Measurements from ENCODE around the gene SLC25A21. TPM values are rescaled to one million over a fixed set of nuclear protein-coding genes. Genes with fewer than 3 reads are reported as not detected.
A peak's percentile ranks its signal among the peaks of the same experiment; 100 is the strongest.

Gene SLC25A21
- total and polyA plus RNA-seq, 2 of the 13 experiments (the other 11 are each of a cell fraction or from before 2014, with no cell fraction given) = 1.9 to 2.9 TPM

GRCh38 chr14:37197421-37198272 lies 25.2 kb upstream of the SLC25A21 start, which contains the start of gene MIPOL1 (continued):
- TF ChIP-seq, protein P1, sequence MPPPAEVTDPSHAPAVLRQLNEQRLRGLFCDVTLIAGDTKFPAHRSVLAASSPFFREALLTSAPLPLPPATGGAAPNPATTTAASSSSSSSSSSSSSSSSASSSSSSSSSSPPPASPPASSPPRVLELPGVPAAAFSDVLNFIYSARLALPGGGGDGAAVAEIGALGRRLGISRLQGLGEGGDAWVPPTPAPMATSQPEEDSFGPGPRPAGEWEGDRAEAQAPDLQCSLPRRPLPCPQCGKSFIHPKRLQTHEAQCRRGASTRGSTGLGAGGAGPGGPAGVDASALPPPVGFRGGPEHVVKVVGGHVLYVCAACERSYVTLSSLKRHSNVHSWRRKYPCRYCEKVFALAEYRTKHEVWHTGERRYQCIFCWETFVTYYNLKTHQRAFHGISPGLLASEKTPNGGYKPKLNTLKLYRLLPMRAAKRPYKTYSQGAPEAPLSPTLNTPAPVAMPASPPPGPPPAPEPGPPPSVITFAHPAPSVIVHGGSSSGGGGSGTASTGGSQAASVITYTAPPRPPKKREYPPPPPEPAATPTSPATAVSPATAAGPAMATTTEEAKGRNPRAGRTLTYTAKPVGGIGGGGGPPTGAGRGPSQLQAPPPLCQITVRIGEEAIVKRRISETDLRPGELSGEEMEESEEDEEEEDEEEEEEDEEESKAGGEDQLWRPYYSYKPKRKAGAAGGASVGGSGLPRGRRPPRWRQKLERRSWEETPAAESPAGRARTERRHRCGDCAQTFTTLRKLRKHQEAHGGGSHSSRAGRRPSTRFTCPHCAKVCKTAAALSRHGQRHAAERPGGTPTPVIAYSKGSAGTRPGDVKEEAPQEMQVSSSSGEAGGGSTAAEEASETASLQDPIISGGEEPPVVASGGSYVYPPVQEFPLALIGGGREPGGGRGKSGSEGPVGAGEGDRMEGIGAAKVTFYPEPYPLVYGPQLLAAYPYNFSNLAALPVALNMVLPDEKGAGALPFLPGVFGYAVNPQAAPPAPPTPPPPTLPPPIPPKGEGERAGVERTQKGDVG (CRISPR knock-in tag; IDR thresholded peaks at IDR 0.05; ENCODE audit: borderline replicate concordance) = no peak
- TF ChIP-seq REXO4 (CRISPR knock-in tag; IDR thresholded peaks at IDR 0.05; ENCODE audit: borderline replicate concordance) (no peak), SETDB1 (CRISPR knock-in tag; IDR thresholded peaks at IDR 0.05; ENCODE audit: borderline replicate concordance) (no peak), ZNF724P (CRISPR knock-in tag; IDR thresholded peaks at IDR 0.05; ENCODE audit: borderline replicate concordance) (peak; percentile 94), JARID2 (CRISPR knock-in tag; IDR thresholded peaks at IDR 0.05; ENCODE audit: insufficient replicate concordance) (peak; percentile 61), CC2D1A (CRISPR knock-in tag; IDR thresholded peaks at IDR 0.05) (no peak; the same call in 1 of the 2 replicates), FOXP4 (CRISPR knock-in tag; IDR thresholded peaks at IDR 0.05) (peak; percentile 13; the same call in 1 of the 2 replicates), ZNF75D (CRISPR knock-in tag; IDR thresholded peaks at IDR 0.05; ENCODE audit: borderline replicate concordance) (no peak), ZNF556 (CRISPR knock-in tag; IDR thresholded peaks at IDR 0.05; ENCODE audit: borderline replicate concordance) (peak; percentile 84; the same call in 1 of the 2 replicates), ZNF563 (CRISPR knock-in tag; IDR thresholded peaks at IDR 0.05) (peak; percentile 100), ZNF768 (CRISPR knock-in tag; IDR thresholded peaks at IDR 0.05) (peak; percentile 87), MED13 (CRISPR knock-in tag; IDR thresholded peaks at IDR 0.05) (peak; percentile 75; the same call in 1 of the 2 replicates), ZNF558 (CRISPR knock-in tag; IDR thresholded peaks at IDR 0.05; ENCODE audit: borderline replicate concordance) (peak; percentile 98; the same call in 1 of the 2 replicates)
- TF ChIP-seq, protein P2, sequence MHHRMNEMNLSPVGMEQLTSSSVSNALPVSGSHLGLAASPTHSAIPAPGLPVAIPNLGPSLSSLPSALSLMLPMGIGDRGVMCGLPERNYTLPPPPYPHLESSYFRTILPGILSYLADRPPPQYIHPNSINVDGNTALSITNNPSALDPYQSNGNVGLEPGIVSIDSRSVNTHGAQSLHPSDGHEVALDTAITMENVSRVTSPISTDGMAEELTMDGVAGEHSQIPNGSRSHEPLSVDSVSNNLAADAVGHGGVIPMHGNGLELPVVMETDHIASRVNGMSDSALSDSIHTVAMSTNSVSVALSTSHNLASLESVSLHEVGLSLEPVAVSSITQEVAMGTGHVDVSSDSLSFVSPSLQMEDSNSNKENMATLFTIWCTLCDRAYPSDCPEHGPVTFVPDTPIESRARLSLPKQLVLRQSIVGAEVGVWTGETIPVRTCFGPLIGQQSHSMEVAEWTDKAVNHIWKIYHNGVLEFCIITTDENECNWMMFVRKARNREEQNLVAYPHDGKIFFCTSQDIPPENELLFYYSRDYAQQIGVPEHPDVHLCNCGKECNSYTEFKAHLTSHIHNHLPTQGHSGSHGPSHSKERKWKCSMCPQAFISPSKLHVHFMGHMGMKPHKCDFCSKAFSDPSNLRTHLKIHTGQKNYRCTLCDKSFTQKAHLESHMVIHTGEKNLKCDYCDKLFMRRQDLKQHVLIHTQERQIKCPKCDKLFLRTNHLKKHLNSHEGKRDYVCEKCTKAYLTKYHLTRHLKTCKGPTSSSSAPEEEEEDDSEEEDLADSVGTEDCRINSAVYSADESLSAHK (CRISPR knock-in tag; IDR thresholded peaks at IDR 0.05; ENCODE audit: borderline replicate concordance) = no peak; the same call in none of the 2 replicates
